PC-3 (cell line): ENCODE results near the gene ABO. TPM values are rescaled to one million over a fixed set of nuclear protein-coding genes. Genes with fewer than 3 reads are reported as not detected.
"Not testable (repeated sequence)": the region's sequence is repeated elsewhere in the genome, so short reads cannot be mapped to it uniquely, and the experiment has no call there.

Source experiments
- ATAC-seq: fragments of 200-7000 bp; cut with Tn5 transposase; 2 replicates; pipeline ENCODE4 v1.9.1; 2020; ENCODE audit warnings: mild to moderate bottlenecking, moderate library complexity
- BruUV-seq: library from RNA; stranded (reverse); fragments of 400-500 nt; replicated peaks from 2 replicates; lab custom pipeline; 2021; lab: Mats Ljungman, UMichigan
- CTCF ChIA-PET: fragments of 300-600 bp; sonication (Branson Sonifier 250); formaldehyde crosslinking; loops from one replicate; lab custom pipeline; 2022; ENCODE audit warnings: antibody characterized with exemption; lab: Charles Lee
- POLR2A ChIA-PET: fragments of 300-600 bp; sonication (Branson Sonifier 250); formaldehyde crosslinking; loops from one replicate; lab custom pipeline; 2022; ENCODE audit warnings: antibody characterized with exemption; ENCODE audit not compliant: unreplicated experiment; lab: Charles Lee
- DNase-seq: peaks from one replicate; pipeline ENCODE4 v3.0.0-alpha.2; 2015
- H2AFZ ChIP-seq: fragments of 300-600 bp; sonication (generic); 2 replicates; pipeline ENCODE4 v1.6.0; 2016; ENCODE audit warnings: antibody characterized with exemption, low read length
- H3F3A ChIP-seq: fragments of 300-600 bp; sonication (generic); one replicate; pipeline ENCODE4 v1.6.0; 2017; ENCODE audit warnings: antibody characterized with exemption, low read length, control low read depth, mild to moderate bottlenecking; ENCODE audit not compliant: unreplicated experiment
- H3K27ac ChIP-seq: fragments of 300-600 bp; sonication (generic); 2 replicates; pipeline ENCODE4 v1.5.1; 2016; ENCODE audit warnings: mild to moderate bottlenecking, low read length
- H3K27me3 ChIP-seq: fragments of 300-600 bp; sonication (generic); 2 replicates; pipeline ENCODE4 v1.6.1; 2016; ENCODE audit warnings: low read length, mixed read lengths
- H3K36me3 ChIP-seq: fragments of 300-600 bp; sonication (generic); 2 replicates; pipeline ENCODE4 v1.6.1; 2016; ENCODE audit warnings: low read depth, mixed run types, low read length, mixed read lengths
- H3K4me1 ChIP-seq: fragments of 300-600 bp; sonication (generic); 2 replicates; pipeline ENCODE4 v1.5.1; 2016; ENCODE audit warnings: low read length; ENCODE audit not compliant: insufficient read depth
- H3K4me2 ChIP-seq: fragments of 300-600 bp; sonication (generic); 2 replicates; pipeline ENCODE4 v1.6.0; 2016; ENCODE audit warnings: low read length
- H3K4me3 ChIP-seq: fragments of 300-600 bp; sonication (generic); 2 replicates; pipeline ENCODE4 v1.5.1; 2016; ENCODE audit warnings: mild to moderate bottlenecking, low read length, mixed read lengths
- H3K79me2 ChIP-seq: fragments of 300-600 bp; sonication (generic); 2 replicates; pipeline ENCODE4 v1.6.1; 2017; ENCODE audit warnings: low read length, mixed read lengths
- H3K9ac ChIP-seq: fragments of 300-600 bp; sonication (generic); 2 replicates; pipeline ENCODE4 v1.6.0; 2016; ENCODE audit warnings: mild to moderate bottlenecking, low read length
- H3K9me2 ChIP-seq: fragments of 300-600 bp; sonication (generic); replicated peaks from 2 replicates; pipeline ENCODE4 v1.6.1; 2016; ENCODE audit warnings: mixed run types, low read length, mixed read lengths
- H3K9me3 ChIP-seq: fragments of 300-600 bp; sonication (generic); 2 replicates; pipeline ENCODE4 v1.6.1; 2016; ENCODE audit warnings: low read length, mixed read lengths
- H4K20me1 ChIP-seq: fragments of 300-600 bp; sonication (generic); 2 replicates; pipeline ENCODE4 v1.6.1; 2016; ENCODE audit warnings: low read length, mixed read lengths
- EZH2 ChIP-seq: fragments of 300-600 bp; sonication (generic); IDR thresholded peaks from one replicate; pipeline ENCODE4 v1.6.1; 2017; ENCODE audit warnings: antibody characterized with exemption, mild to moderate bottlenecking, low read length; ENCODE audit not compliant: unreplicated experiment
- EZH2phosphoT487 ChIP-seq: fragments of 300-600 bp; sonication (generic); IDR thresholded peaks from 2 replicates; pipeline ENCODE4 v1.6.1; 2018; ENCODE audit warnings: mild to moderate bottlenecking, antibody characterized with exemption, low read length, borderline replicate concordance
- intact Hi-C: fragments of 100-400 bp; cut with micrococcal nuclease; formaldehyde crosslinking; loops from 2 replicates; pipeline ENCODE4 v1.9.0; 2023
- total RNA-seq: library from RNA; depleted of rRNA; stranded (reverse); fragments of >200 nt; gene quantifications from 2 replicates; pipeline ENCODE4 v1.2.3, GENCODE V29; 2014
- TF ChIP-seq, protein P1 (sequence below): fragments of 300-600 bp; sonication (generic); conservative IDR thresholded peaks from 2 replicates; pipeline ENCODE4 v1.5.1; 2017; ENCODE audit warnings: antibody characterized with exemption, low read depth, mild to moderate bottlenecking, low read length

ABO gene
- total RNA-seq, 1 experiment from 2014 or later, result not detected

GRCh38 chr9:133234577-133235322, 40.3 kb downstream of the ABO start:
- ATAC-seq, result no peak
- Histone ChIP-seq H3K4me3 (no peak overlapping the region), H2AFZ (no peak overlapping the region), H3K9me2 (no peaks in the 10 kb centered on the region), H3K27me3 (no peaks in the 10 kb centered on the region), H3K27ac (no peak overlapping the region), H3K4me1 (no peaks in the 10 kb centered on the region), H4K20me1 (no peaks in the 10 kb centered on the region), H3K9me3 (no peaks in the 10 kb centered on the region), H3K9ac (no peak overlapping the region), H3K79me2 (no peaks in the 10 kb centered on the region), H3K36me3 (no peaks in the 10 kb centered on the region), H3F3A (no peaks in the 10 kb centered on the region), H3K4me2 (no peak overlapping the region)
- intact Hi-C loops, result no loop called here
- POLR2A ChIA-PET, result no interaction called here
- CTCF ChIA-PET, result no interaction called here
- TF ChIP-seq EZH2 (no peak), EZH2phosphoT487 (no peak)
- TF ChIP-seq, protein P1, sequence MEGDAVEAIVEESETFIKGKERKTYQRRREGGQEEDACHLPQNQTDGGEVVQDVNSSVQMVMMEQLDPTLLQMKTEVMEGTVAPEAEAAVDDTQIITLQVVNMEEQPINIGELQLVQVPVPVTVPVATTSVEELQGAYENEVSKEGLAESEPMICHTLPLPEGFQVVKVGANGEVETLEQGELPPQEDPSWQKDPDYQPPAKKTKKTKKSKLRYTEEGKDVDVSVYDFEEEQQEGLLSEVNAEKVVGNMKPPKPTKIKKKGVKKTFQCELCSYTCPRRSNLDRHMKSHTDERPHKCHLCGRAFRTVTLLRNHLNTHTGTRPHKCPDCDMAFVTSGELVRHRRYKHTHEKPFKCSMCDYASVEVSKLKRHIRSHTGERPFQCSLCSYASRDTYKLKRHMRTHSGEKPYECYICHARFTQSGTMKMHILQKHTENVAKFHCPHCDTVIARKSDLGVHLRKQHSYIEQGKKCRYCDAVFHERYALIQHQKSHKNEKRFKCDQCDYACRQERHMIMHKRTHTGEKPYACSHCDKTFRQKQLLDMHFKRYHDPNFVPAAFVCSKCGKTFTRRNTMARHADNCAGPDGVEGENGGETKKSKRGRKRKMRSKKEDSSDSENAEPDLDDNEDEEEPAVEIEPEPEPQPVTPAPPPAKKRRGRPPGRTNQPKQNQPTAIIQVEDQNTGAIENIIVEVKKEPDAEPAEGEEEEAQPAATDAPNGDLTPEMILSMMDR, result no peak
- DNase-seq, result no peak
- BruUV-seq, result no TSS peak

DNA sequence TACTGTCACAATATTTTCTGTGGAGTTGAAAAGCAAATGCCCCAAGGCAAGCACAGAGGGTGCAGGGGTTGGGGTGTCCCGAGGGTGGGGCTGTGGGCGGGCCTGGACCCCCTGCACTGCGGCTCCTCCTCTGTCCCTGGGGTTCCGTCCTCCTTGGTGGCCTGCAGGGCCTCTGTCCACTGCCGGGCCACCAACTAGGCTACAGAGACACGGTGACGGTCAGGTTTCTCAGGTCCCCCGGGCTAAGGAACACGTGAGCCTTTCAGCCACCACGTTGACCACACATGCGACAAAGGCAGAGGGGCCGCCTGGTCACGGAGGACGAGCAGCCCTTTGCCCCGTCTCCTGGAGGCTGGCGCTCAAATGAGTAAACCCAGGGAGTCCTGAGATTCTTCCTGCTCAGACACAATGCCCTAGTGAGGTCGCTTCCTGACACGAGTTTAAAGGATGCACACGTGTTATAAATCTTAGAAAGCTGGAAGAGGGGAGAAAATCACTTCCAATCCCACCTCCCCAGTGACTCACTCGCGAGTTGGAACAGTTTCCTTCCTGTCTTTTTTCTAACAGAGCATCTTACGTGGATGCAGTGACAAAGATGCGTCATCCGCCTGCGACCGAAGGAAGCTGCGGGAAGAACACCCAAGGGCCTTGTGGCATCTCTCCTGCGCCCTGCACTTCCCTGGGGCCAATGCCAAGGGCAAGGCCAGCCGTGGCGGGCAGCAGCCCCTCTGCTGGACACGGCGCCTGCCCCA, 41.1 kb downstream of the ABO start:
- Histone ChIP-seq H3K27me3 (no peaks in the 10 kb centered on the region), H3K79me2 (no peaks in the 10 kb centered on the region), H2AFZ (no peak overlapping the region), H4K20me1 (no peaks in the 10 kb centered on the region), H3K9me2 (no peaks in the 10 kb centered on the region), H3K4me1 (no peaks in the 10 kb centered on the region), H3K9ac (no peak overlapping the region), H3F3A (no peaks in the 10 kb centered on the region), H3K36me3 (no peaks in the 10 kb centered on the region), H3K9me3 (no peaks in the 10 kb centered on the region), H3K27ac (no peak overlapping the region), H3K4me2 (no peak overlapping the region), H3K4me3 (no peak overlapping the region)
- POLR2A ChIA-PET, result no interaction called here
- BruUV-seq, result no TSS peak
- TF ChIP-seq, protein P1, result no peak
- no peak for TF ChIP-seq EZH2
- no peak for TF ChIP-seq EZH2phosphoT487
- intact Hi-C loops, result no loop called here
- CTCF ChIA-PET, result no interaction called here
- ATAC-seq, result no peak
- DNase-seq, result no peak

GRCh38 chr9:133231934-133232568, 43.0 kb downstream of the ABO start:
- H3K9me2 ChIP-seq, H2AFZ ChIP-seq, H3K79me2 ChIP-seq, H3F3A ChIP-seq, H3K27me3 ChIP-seq, POLR2A ChIA-PET, ATAC-seq, DNase-seq, BruUV-seq, H4K20me1 ChIP-seq, H3K36me3 ChIP-seq, CTCF ChIA-PET, H3K4me1 ChIP-seq, intact Hi-C loops, H3K9me3 ChIP-seq, H3K4me2 ChIP-seq, H3K4me3 ChIP-seq, H3K9ac ChIP-seq, H3K27ac ChIP-seq: not testable (repeated sequence)

GRCh38 chr9:133230514-133230913, 44.5 kb downstream of the ABO start:
- H3K36me3 ChIP-seq, POLR2A ChIA-PET, H3K79me2 ChIP-seq, H3K9me2 ChIP-seq, H2AFZ ChIP-seq, DNase-seq, H3K27ac ChIP-seq, H3K9me3 ChIP-seq, BruUV-seq, H4K20me1 ChIP-seq, H3K9ac ChIP-seq, H3K27me3 ChIP-seq, H3F3A ChIP-seq, ATAC-seq, H3K4me3 ChIP-seq, H3K4me2 ChIP-seq, H3K4me1 ChIP-seq, intact Hi-C loops: not testable (repeated sequence)
- CTCF ChIA-PET, result interaction anchor here (0.7 kb wide), 1 partner anchor 461 kb away, joined by 5 read pairs; no protein-coding TSS in a partner anchor
